Neural cell (in vitro differentiated cells): ENCODE results near the gene MAG.

Experiments
- CTCF ChIP-seq: fragments of 450-650 bp; IDR thresholded peaks from 2 replicates; pipeline ENCODE4 v1.5.1; 2014; ENCODE audit warnings: antibody characterized with exemption, mild to moderate bottlenecking, moderate library complexity; ENCODE audit not compliant: poor library complexity, severe bottlenecking
- EP300 ChIP-seq: fragments of 450-650 bp; conservative IDR thresholded peaks from 2 replicates; pipeline ENCODE4 v1.6.1; 2014; ENCODE audit warnings: antibody characterized with exemption, mild to moderate bottlenecking, moderate library complexity; ENCODE audit not compliant: poor library complexity, severe bottlenecking
- EZH2 ChIP-seq: fragments of 200-600, 300-800 bp; shearing (Covaris generic), sonication (generic); IDR thresholded peaks from 2 replicates; pipeline ENCODE4 v1.6.1; 2014; ENCODE audit warnings: antibody characterized with exemption, low read length, borderline replicate concordance, mild to moderate bottlenecking; ENCODE audit not compliant: insufficient read depth, poor library complexity, severe bottlenecking
- POLR2AphosphoS5 ChIP-seq: IDR thresholded peaks from 2 replicates; pipeline ENCODE4 v1.6.1; 2012
- RAD21 ChIP-seq: fragments of 450-650 bp; conservative IDR thresholded peaks from 2 replicates; pipeline ENCODE4 v1.6.1; 2014; ENCODE audit warnings: antibody characterized with exemption, mild to moderate bottlenecking, moderate library complexity
- REST ChIP-seq: IDR thresholded peaks from 2 replicates; pipeline ENCODE4 v1.6.1; 2012; ENCODE audit warnings: borderline replicate concordance
- SMC3 ChIP-seq: fragments of 450-650 bp; conservative IDR thresholded peaks from 2 replicates; pipeline ENCODE4 v1.6.1; 2014; ENCODE audit warnings: antibody characterized with exemption, mild to moderate bottlenecking, moderate library complexity; ENCODE audit not compliant: poor library complexity
- TAF1 ChIP-seq: IDR thresholded peaks from 2 replicates; pipeline ENCODE4 v1.6.1; 2012; ENCODE audit warnings: low read depth

- TF ChIP-seq SMC3 (peak; percentile 88), CTCF (peak; percentile 92), EZH2 (no peak), RAD21 (peak; percentile 92), POLR2AphosphoS5 (no peak), EP300 (no peak), REST (no peak), TAF1 (no peak)
These were observed 60.7 kb downstream of the MAG start for GRCh38 chr19:35352448-35353304.
